Measurements from ENCODE around the gene TSC1.

The TSC1 gene

DNA sequence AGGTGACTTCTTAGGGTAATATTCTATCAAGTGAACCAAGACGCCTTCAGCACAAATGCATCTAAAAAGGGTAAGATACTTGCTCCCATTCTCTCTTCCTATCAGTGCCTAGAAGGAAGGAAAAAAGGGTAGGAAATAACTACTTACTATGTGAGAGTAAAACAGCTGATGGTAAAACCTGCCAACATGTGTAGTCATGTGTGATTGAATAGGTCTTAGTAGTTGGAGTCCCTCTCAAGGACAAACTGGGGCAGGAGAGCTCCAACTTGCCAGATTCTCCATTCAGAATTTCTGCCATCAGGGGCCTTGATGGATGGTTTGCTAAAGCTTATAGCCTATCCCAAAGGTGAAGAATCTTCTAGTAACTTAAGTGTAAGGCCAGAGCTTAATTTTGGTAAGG lies 5.2 kb downstream of the TSC1 start:
- DNase-seq (ENCODE audit: low read depth in 2 of 3, low spot score in 1 of 3) = no peak

DNA sequence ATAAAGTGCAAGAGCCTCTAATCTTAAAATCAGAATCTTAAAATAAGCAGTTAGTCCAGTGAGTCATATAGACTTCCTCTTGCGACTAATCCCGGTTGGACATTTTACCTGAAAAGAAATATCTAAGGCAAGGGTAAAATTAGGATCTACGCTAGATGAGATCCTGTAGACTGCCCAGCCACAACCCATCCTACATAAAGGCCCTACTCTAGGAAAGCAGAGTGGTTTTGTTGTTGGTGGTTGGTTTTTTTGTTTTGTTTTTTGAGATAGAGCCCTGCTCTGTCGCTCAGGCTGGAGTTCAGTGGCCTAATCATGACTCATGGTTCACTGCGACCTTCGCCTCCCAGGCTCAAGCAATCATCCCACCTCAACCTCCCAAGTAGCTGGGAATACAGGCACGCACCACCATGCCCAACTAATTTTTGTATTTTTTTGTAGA lies 6.9 kb downstream of the TSC1 start:
- DNase-seq (ENCODE audit: low read depth in 2 of 3, low spot score in 1 of 3) = no peak

DNA sequence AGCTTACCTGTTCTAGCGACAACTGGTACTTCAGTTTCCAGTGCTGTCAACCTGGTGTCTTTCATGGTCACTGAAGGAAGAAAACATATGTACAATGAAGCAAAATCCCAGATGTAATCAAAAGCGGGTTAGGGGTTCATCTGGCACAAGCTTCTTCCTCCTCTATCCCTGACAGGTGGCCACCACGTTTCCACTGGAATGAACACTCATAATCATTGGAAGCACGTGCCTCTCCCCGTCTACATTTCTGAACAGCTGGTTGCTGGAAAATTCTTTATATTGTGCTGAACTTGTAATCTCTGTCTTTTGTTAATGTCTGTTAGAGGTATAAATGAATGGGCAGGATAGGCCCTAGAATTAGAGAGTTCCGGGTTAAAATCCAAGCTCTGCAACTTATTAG lies 9.4 kb downstream of the TSC1 start:
- no peak for DNase-seq (ENCODE audit: low read depth in 2 of 3, low spot score in 1 of 3)

DNA sequence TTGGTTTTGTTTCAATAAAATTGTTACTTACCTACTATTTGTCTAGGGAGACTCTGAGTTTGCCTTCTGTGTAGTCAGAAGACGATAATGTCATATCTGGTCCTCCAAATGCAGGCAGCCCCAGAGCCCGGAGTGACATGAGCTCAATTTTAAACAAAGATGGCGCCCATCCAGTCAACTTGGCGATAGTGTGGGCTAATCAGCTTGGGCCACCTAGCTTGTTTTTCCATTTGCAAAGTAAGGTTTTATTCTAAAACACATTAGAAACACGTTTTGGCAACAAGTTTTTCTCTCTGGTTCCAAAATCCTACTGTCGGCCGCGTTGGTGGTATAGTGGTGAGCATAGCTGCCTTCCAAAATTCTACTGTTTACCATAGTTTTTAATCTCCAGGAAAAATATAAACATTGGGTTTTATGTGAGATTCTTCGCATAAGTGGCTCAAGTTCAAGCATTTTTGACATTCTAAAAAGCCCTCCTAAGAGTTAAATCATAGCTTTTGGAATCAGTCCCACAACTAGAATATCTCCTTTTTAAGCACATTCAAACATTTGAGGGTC lies 13.2 kb downstream of the TSC1 start:
- no peak for DNase-seq (ENCODE audit: low read depth in 2 of 3, low spot score in 1 of 3)

DNA sequence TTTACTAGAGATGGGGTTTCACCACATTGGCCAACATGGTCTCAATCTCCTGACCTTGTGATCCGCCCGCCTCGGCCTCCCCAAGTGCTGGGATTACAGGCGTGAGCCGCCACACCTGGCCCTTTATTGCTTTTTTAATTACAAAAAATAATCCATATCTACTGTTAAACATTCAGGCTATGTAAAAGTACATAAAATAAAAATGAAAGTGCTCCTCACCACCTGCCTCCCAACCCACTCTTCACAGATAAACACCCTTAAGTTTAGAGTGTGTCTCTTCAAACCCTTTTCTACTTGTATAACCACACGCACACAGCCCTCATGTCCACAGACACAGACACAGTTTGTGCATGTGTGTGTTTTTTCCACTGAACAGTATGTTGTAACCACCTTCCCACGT lies 16.7 kb downstream of the TSC1 start:
- DNase-seq (ENCODE audit: low read depth in 2 of 3, low spot score in 1 of 3) = no peak

DNA sequence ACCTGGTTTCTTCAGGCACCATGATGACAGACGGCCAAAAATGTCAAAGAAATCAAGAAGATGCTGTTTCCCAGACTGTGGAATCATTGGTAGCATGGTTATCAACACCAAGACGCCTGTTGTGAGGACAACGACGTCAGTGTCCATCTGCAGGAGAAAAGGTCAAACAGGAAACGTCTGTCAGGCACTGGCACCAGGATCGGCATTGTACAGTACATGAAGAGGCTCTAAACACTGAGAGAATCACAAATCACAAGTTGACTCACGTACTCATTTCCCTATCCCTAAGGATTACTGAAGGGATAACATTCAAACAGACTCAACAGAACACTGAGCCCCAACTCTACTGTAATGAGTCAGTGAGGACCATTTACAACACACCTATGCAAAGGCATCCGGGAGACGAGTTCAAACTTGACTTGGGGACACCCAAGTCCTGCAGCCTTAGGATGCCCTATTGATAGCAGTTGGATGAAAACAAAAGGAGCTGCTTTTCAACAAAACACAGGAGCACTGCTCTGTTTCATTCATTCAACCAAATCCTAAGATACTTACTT lies 21.0 kb downstream of the TSC1 start:
- DNase-seq (ENCODE audit: low read depth in 2 of 3, low spot score in 1 of 3) = no peak

DNA sequence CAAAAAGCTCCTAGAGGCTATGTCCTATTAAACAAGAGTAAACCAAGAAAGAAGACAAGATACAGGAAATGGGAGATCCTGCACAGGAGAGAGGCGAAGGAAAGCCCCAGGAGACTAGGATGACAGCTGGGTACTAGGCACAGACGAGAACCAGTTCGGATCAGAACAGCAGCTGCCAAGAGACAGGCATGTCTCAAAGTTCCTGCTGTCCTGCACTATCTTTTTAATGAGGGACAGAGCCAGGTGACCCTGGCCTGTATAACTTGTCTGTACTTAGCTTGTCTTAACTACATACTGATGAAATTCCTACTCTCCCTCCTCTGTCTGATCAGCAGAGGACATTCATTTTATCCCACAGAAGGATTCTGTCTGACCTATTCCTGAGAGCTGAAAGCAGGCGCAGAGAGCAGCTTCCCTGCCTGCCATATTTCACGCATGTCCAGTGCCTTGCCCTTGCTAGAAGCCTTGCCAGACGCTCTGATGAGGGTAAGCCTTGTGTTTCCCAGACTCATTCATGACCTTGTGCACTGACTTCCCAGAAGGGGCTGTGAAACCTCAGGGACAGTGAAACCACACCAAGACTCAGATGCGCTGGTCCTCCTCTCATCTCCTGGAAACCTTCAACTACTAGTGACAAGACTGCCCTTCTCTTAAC lies 24.7 kb downstream of the TSC1 start:
- no peak for DNase-seq (ENCODE audit: low read depth in 2 of 3, low spot score in 1 of 3)

DNA sequence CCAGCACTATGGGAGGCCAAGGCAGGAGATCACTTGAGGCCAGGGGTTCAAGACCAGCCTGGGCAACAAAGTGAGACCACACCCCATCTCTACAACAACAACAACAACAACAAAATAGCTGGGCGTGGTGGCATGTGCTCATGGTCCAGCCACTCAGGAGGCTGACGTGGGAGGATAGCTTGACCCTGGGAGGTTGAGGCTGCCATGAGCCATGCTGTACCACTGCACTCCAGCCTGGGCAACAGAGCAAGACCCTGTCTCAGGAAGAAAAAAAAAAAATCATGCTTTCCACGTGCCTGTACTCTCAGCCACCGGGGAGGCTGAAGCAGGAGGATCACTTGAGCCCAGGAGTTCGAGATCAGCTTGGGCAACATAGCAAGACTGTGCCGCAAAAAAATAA lies 29.5 kb downstream of the TSC1 start:
- no peak for DNase-seq (ENCODE audit: low read depth in 2 of 3, low spot score in 1 of 3)

DNA sequence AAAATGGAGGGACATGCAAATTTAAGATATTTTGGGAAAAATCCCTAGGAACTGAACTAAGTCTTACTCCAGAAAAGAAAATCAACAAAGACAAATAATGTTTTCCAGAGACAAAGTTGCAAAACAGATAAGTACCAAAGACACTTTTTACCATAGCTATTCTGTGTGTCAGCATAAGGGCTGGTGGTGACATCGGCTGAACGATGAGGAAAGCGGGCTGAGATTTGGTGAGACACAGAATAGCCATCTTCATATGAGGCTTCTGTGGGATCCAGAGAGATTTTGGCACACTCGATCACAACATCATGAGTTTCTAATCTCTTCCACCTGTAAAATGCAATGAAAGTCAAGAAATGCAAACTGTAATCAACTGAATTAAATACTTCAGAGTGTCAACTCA lies 32.3 kb downstream of the TSC1 start:
- DNase-seq (ENCODE audit: low read depth in 2 of 3, low spot score in 1 of 3) = no peak

DNA sequence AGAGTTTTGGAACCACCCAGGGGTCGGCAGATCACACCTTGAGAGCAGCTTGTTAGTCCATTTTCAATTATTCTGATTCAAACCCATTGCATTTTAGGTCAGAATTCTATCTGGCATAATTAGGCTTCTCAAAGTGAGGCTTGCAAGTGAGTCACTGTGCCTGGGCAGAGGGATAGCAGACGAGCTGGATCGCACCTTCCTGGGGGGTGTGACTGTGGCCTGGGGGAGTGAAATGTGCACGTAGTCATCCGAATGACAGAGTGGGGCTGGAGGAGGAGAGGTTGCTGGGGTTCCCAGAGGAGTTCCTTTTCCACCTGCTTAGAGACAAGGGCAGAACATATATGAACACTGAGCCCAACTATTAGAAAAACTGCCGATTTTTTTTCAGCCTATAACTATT lies 34.0 kb downstream of the TSC1 start:
- no peak for DNase-seq (ENCODE audit: low read depth in 2 of 3, low spot score in 1 of 3)

DNA sequence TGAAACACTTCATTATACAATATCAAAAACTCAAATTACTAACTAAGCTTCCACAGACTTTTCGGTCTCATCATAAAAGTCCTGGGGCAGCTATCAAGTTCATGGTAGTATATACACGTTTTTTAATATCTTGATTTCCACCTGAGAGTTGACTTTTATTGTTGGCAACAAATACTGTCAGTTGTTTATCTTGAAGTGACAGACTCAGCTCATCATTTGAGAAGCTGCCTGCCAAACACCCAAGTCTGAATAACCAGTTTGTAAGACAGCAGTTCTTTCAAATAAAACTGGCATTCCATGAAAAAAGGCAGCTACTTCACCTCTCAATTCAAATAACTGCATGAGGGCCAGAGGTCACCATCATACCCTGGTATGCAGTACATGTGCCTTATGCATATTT lies 35.1 kb downstream of the TSC1 start:
- no peak for DNase-seq (ENCODE audit: low read depth in 2 of 3, low spot score in 1 of 3)

DNA sequence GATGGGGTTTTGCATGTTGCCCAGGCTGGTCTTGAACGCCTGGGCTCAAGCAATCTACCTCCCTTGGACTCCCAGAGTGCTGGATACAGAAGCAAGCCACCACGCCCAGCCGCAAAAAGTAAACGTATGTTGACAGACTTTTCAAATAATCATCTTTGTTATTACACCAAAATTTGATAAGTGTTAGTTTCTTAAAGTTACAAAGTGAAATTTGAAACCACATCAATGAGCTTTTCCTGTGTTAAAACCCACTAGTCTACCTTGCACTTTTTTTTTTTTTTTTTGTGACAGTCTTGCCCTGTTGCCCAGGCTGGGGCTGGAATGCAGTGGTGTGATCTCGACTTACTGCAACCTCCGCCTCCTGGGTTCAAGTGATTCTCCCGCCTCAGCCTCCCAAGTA lies 35.8 kb downstream of the TSC1 start:
- DNase-seq (ENCODE audit: low read depth in 2 of 3, low spot score in 1 of 3) = no peak

DNA sequence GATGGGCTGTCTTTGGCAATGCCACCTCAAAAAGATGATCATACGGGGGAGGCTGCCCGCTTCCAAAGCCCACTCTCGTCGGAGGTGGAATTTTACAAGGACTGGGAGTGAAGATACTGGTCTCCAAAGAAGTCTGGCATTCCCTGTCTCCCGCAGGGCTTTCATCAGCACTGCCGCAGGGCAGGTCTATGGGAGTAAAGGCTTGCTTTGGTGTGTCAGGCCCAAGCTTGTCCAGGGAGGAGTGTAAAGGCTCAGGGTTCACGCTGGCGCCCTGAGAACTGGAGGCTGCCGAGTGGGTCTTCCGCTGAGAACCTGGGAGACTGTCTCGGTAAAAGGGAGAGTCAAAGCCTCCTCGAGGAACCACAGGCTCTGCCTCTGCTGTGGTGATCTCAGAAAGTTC lies 38.7 kb downstream of the TSC1 start:
- no peak for DNase-seq (ENCODE audit: low read depth in 2 of 3, low spot score in 1 of 3)

DNA sequence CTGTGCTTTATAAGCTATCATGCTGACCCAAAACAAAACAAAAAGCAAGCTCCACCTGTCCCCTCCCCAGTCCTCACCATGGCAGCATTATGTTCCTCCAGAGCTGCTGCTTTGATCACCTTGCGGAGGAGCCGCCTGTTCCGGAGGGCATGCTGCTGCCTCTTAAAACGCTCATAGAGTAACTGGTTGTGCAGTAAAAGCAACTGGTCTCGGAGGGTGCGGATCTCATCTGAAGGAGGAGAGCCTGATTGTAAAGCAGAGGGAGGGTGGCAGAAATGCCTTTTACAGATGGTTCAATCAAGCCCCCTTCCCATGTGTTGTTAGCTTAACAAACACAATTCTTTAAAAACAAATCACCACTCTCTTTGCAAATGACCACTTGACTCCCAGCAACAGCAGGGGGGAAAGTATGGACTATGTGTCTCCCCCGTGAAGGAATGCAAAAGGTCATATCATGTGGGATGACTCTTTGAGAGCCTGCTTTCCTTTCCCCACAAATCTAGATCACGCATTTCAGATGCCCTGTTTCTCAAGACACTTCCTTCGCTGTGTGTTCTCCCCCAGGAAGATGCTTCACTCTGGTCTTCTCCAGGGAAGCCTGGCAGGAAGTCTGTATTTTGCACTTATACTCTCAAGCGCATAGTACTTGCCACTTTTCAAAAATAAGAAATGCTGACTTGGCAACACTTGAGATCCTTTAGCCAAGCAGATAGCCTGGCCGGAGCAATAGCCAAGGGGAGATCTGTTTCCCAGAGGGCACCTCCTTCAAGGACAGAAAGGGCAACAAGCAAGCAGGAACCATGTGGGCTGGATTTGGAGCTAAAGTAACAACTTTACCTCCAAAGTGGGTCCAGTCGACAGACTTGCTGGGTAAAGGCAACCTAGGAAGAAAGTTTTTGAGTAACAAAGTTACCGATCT lies 40.6 kb downstream of the TSC1 start:
- DNase-seq (ENCODE audit: low read depth in 2 of 3, low spot score in 1 of 3) = no peak

DNA sequence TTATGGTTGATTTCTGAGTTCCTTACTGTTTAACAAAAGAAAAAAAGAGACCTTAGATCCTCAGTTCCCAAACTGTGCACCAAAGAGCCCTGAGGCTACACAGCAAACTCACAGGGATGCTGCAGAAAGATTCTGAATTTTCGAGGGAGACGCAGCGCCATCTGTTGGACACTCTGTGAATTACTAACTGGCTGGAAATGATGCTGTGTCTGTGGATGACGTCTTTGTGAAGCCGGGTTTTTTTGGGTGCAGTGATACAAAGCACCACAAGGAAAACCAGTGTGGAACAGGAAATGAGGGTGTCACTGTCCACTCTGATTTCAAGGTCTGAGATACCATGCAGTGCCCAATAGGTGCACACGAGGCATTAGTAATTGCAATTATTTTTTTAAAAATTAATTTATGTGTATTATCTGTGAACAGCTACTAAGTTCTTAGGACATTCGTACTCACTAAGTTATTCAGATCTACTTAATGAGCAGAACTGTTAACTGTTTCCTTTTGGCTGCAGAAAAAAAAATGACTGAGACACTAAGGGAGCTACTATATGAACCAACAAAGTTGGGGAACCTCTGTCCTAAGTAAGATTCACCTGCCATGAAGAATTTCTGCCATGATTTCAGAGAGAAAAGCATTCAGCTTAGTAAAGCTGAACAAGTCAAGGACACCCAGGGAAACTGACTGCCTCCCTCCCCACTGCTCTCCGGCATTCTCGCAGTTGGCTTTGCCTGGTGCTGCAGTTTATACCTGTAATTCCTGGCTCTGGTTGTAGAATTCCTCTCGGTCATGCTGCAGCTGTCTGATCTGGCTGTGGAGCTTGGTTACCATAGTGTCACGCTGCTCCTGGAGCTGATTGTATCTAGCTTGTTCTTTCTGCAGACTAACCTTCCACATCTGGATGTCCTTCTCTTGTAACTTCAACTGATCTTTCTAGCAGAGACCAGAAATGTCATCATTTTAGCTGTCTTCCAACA lies 42.3 kb downstream of the TSC1 start:
- DNase-seq (ENCODE audit: low read depth in 2 of 3, low spot score in 1 of 3) = peak; percentile 61 to 86 (median 72)

DNA sequence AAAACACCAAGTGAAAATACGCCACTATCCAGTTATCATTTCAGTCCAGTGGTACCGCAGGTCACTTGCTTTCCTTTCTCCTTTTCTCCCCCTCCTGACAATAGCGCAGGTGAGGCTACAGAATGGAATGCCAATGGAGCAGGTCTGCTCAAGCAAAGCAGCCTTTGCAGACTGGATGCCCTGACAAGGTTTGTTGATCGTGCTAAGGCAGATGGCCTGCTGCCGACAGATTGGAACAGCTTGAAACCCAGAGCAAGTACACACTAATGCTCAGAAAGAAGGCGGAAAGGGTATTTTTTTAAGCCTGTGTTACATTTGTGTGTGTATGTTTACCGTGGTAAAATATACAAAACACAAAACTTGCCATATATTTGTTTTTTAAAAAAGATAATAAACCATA lies 46.4 kb downstream of the TSC1 start:
- DNase-seq (ENCODE audit: low read depth in 2 of 3, low spot score in 1 of 3) = no peak

DNA sequence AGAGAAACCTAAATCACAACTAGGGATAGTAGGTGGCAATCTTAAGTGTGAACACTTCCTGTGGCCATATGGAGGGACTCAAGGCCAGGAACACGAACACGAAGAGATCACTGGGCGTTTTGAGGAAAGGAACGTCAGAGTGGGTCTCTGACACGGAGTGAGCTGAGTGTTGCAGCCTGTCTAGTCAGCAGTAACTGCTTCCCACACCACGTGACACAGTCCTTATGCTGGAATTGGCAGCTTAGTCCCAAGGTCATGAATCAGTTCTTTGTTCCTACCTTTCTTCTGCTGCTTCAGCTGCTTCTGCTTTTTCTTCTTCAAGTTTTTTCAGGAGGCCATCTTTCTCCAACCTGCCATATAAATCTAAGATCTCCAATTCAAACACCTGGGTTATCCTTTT lies 47.5 kb downstream of the TSC1 start:
- no peak for DNase-seq (ENCODE audit: low read depth in 2 of 3, low spot score in 1 of 3)

DNA sequence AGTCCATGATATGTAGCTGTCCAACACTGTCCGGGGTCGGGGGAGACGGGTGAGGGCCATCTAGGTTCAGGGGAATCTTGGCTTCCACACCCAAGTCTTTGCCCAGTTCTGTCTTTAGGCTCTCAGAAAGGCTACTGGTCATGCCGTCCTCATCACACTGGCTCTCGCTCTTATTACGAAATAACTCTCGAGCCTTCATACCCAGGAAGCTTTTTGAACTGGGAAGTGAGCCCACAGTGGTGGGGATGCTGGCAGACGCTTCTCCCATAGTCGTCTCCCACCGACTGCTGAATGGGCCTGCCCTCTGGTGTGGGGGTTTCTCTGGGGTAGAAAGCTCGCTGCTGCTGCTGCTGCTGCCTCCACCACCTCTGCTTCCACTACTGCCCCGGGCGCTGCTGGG lies 48.2 kb downstream of the TSC1 start:
- no peak for DNase-seq (ENCODE audit: low read depth in 2 of 3, low spot score in 1 of 3)

DNA sequence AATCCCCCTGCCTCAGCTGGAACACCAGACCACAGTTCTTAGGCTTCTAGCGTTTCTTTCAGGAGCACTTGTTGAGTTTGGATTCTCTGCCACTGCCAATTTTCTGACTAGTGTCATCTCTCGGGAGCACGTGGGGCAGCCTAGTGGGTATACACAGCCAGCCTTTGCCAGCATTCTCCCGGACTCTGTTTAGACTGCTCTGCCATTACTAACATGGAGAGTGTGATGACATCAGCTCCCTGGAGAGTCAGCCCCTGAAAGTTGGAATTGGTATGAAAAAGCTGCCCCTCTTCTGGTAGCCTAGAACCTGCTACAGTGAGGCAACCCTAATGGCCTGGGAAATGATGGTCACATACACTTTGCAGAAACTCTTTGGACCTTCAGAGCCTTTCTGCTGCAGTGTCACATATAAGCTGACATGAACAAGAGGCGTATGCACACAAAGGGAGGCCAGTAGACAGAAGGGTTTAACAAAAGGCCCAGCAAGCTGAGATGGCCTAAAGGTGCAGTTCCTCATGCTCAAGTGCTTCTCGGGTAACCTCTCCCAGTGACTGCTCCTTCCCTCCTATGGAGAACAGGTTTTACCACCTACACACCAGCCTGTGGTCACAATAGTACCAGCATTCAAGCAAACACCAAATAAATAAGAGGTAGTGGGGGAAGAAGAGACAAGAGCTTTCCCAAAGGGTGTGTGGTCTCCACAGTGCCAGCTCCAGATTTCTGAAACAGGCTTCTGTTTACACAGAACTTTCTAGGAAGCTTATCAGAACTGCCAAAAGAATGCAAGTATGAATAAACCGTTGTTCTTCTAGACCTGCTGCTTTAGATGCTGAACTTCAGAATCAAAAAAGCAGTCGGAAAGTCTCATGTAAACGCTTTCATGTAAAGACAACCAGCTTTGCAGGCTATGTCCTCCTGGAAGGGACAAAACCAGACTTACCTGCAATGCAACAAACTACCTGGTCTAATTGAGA lies 49.3 kb downstream of the TSC1 start:
- no peak for DNase-seq (ENCODE audit: low read depth in 2 of 3, low spot score in 1 of 3)

DNA sequence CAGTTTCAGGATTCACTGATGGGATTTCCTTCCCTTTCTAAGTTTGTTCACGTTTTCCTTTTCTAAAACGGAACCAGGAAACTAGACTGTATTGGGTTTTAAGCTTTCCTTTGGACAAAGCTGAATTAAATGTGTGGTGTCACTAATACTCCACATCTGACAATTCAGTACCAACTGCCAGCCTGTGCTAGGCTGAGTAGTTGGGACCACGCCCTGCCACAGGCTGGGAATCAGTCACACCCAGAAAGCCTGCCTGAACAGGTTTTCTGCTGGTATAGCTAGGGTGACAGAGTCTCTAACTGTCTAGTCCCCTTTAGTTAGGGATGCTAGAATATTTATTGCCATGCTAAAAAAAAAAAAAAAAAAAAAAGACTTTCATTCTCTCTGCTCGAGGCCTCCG lies 50.1 kb downstream of the TSC1 start:
- no peak for DNase-seq (ENCODE audit: low read depth in 2 of 3, low spot score in 1 of 3)
